Suprapubic skin (tissue), 4 donors: ENCODE data around the gene FBRS.

Source experiments
- EP300 ChIP-seq: sonication (generic); formaldehyde crosslinking; IDR thresholded peaks from one replicate; pipeline ENCODE4 v1.6.1; 2017; ENCODE audit warnings: antibody characterized with exemption
- POLR2A ChIP-seq, 2 donors: fragments of 450-650 bp; IDR thresholded peaks; one replicate each; pipeline ENCODE4 v1.6.1; 2017; ENCODE audit warnings: antibody characterized with exemption in 2 of 2, mild to moderate bottlenecking in 2 of 2, moderate library complexity in 2 of 2
- POLR2AphosphoS5 ChIP-seq, 3 donors: sonication (generic); formaldehyde crosslinking; IDR thresholded peaks; one replicate each; pipeline ENCODE4 v1.6.1; 2017; ENCODE audit warnings: antibody characterized with exemption in 3 of 3
- TF ChIP-seq, protein P1 (sequence below), 2 donors: fragments of 200-600 bp in 1 of 2; fragments of 450-650 bp in 1 of 2; sonication (generic) in 1 of 2; IDR thresholded peaks; one replicate each; pipeline ENCODE4 v1.5.1; 2016 to 2019; ENCODE audit warnings: antibody characterized with exemption in 2 of 2, mild to moderate bottlenecking in 1 of 2, moderate library complexity in 1 of 2

DNA sequence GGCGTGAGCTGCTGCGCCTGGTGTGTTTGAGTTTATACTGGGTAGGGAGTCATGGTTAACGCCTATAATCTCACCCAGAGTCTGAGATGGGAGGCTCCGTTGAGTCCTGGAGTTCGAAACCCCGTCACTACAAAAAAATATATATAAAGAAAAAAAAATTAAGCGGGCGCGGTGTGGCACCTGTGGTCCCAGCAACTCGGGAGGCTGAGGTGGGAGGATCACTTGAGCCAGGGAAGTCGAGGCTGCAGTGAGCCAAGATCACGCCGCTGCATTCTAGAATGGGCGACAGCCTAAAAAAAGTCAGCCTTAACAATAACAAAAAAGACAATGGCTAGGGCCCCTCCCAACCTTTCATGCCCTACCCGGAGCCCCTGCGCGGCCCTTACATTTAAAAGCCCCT is 24.7 kb upstream of the FBRS start:
- TF ChIP-seq, protein P1, sequence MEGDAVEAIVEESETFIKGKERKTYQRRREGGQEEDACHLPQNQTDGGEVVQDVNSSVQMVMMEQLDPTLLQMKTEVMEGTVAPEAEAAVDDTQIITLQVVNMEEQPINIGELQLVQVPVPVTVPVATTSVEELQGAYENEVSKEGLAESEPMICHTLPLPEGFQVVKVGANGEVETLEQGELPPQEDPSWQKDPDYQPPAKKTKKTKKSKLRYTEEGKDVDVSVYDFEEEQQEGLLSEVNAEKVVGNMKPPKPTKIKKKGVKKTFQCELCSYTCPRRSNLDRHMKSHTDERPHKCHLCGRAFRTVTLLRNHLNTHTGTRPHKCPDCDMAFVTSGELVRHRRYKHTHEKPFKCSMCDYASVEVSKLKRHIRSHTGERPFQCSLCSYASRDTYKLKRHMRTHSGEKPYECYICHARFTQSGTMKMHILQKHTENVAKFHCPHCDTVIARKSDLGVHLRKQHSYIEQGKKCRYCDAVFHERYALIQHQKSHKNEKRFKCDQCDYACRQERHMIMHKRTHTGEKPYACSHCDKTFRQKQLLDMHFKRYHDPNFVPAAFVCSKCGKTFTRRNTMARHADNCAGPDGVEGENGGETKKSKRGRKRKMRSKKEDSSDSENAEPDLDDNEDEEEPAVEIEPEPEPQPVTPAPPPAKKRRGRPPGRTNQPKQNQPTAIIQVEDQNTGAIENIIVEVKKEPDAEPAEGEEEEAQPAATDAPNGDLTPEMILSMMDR (IDR thresholded peaks at IDR 0.05), result no peak
- TF ChIP-seq POLR2AphosphoS5 (IDR thresholded peaks at IDR 0.05) (no peak), POLR2A (IDR thresholded peaks at IDR 0.05) (no peak), EP300 (no peak)
